HepG2 (cell line): ENCODE results near the gene ZBTB47.

ENCODE experiments used
- EP300 ChIP-seq, 3 experiments: sonication (generic) in 1 of 3; formaldehyde crosslinking in 1 of 3; IDR thresholded peaks; 2 replicates each; pipeline versions ENCODE4 v1.5.1 to v1.6.1; 2011 to 2020; ENCODE audit warnings: low read depth in 2 of 3, low read length in 2 of 3, borderline replicate concordance in 1 of 3, improper control_type of control experiment in 1 of 3, mild to moderate bottlenecking in 1 of 3, missing genetic modification reagents in 1 of 3, moderate library complexity in 1 of 3
- EZH2 ChIP-seq: conservative IDR thresholded peaks from 2 replicates; pipeline ENCODE4 v1.6.1; 2012; ENCODE audit warnings: mild to moderate bottlenecking, low read depth, low read length, moderate library complexity
- NFE2L1 ChIP-seq: sonication (generic); formaldehyde crosslinking; IDR thresholded peaks from 2 replicates; pipeline ENCODE4 v1.4.0; 2020; ENCODE audit warnings: missing genetic modification reagents, mild to moderate bottlenecking, borderline replicate concordance
- NKX3-1 ChIP-seq: sonication (generic); formaldehyde crosslinking; IDR thresholded peaks from 2 replicates; pipeline ENCODE4 v1.5.0; 2020; ENCODE audit warnings: missing genetic modification reagents
- TAF1 ChIP-seq: sonication (generic); formaldehyde crosslinking; IDR thresholded peaks from 2 replicates; pipeline ENCODE4 v1.4.0; 2020; ENCODE audit warnings: missing genetic modification reagents
- ZFY ChIP-seq: sonication (generic); formaldehyde crosslinking; IDR thresholded peaks from 2 replicates; pipeline ENCODE4 v1.4.0; 2020; ENCODE audit warnings: missing genetic modification reagents
- TF ChIP-seq, protein P1 (sequence below), 2 experiments: IDR thresholded peaks; 2 replicates each; pipeline ENCODE4 v1.6.1; 2011 to 2012; ENCODE audit warnings: low read length in 2 of 2, borderline replicate concordance in 1 of 2, low read depth in 1 of 2, mild to moderate bottlenecking in 1 of 2, moderate library complexity in 1 of 2
- TF ChIP-seq, protein P2 (sequence below): sonication (generic); formaldehyde crosslinking; IDR thresholded peaks from 2 replicates; pipeline ENCODE4 v1.4.0; 2020; ENCODE audit warnings: mild to moderate bottlenecking, missing genetic modification reagents
- TF ChIP-seq, protein P3 (sequence below): sonication (generic); formaldehyde crosslinking; IDR thresholded peaks from 2 replicates; pipeline ENCODE4 v1.5.0; 2020; ENCODE audit warnings: mild to moderate bottlenecking, missing genetic modification reagents, moderate library complexity
- TF ChIP-seq, protein P4 (sequence below), 2 experiments: fragments of 450-650 bp in 1 of 2; sonication (generic) in 1 of 2; formaldehyde crosslinking in 1 of 2; IDR thresholded peaks; 2 replicates each; pipeline versions ENCODE4 v1.6.1 to v1.8.0; 2016 to 2022; ENCODE audit warnings: antibody characterized with exemption in 1 of 2, mild to moderate bottlenecking in 1 of 2, missing genetic modification reagents in 1 of 2
- TF ChIP-seq, protein P5 (sequence below): sonication (generic); formaldehyde crosslinking; IDR thresholded peaks from 2 replicates; pipeline ENCODE4 v1.8.1; 2022; ENCODE audit warnings: mild to moderate bottlenecking, missing genetic modification reagents

DNA sequence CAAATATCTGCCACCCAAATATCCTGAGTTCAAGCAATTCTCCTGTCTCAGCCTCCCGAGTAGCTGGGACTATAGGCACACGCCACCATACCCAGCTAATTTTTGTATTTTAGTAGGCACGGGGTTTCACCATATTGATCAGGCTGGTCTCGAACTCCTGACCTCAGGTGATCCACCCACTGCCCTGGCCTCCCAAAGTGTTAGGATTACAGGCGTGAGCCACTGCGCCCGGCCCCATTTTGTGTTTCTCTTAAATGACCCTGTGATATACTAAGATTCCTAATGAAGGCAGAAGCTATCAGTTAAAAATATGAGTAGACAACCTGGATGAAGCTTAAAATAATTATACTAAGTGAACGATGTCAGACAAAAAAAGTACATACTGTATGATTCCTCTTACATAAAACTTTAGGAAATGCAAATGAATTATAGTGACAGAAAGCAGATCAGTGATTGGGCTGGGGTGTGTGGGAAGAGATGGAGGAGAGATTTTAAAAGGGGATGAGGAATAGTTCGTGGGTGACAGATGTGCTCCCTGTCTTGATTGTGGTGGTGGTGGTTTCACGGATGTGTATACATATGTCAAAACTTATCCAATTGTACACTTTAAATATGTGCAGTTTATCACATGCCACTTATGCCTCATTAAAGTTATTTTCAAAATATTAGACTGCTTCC lies 28.0 kb downstream of the ZBTB47 start:
- TF ChIP-seq NKX3-1 (CRISPR knock-in tag) (no peak), EP300 (IDR thresholded peaks at IDR 0.05; ENCODE audit: low read depth in 2 of 2, low read length in 2 of 2) (no peak), EP300 (CRISPR knock-in tag; IDR thresholded peaks at IDR 0.05; ENCODE audit: borderline replicate concordance) (no peak), ZFY (CRISPR knock-in tag) (no peak), EZH2 (no peak), NFE2L1 (CRISPR knock-in tag) (no peak), TAF1 (CRISPR knock-in tag) (no peak)
- TF ChIP-seq, protein P1, sequence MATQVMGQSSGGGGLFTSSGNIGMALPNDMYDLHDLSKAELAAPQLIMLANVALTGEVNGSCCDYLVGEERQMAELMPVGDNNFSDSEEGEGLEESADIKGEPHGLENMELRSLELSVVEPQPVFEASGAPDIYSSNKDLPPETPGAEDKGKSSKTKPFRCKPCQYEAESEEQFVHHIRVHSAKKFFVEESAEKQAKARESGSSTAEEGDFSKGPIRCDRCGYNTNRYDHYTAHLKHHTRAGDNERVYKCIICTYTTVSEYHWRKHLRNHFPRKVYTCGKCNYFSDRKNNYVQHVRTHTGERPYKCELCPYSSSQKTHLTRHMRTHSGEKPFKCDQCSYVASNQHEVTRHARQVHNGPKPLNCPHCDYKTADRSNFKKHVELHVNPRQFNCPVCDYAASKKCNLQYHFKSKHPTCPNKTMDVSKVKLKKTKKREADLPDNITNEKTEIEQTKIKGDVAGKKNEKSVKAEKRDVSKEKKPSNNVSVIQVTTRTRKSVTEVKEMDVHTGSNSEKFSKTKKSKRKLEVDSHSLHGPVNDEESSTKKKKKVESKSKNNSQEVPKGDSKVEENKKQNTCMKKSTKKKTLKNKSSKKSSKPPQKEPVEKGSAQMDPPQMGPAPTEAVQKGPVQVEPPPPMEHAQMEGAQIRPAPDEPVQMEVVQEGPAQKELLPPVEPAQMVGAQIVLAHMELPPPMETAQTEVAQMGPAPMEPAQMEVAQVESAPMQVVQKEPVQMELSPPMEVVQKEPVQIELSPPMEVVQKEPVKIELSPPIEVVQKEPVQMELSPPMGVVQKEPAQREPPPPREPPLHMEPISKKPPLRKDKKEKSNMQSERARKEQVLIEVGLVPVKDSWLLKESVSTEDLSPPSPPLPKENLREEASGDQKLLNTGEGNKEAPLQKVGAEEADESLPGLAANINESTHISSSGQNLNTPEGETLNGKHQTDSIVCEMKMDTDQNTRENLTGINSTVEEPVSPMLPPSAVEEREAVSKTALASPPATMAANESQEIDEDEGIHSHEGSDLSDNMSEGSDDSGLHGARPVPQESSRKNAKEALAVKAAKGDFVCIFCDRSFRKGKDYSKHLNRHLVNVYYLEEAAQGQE (IDR thresholded peaks at IDR 0.05; ENCODE audit: borderline replicate concordance in 1 of 2, low read depth in 1 of 2, low read length in 2 of 2) = no peak
- TF ChIP-seq, protein P2, sequence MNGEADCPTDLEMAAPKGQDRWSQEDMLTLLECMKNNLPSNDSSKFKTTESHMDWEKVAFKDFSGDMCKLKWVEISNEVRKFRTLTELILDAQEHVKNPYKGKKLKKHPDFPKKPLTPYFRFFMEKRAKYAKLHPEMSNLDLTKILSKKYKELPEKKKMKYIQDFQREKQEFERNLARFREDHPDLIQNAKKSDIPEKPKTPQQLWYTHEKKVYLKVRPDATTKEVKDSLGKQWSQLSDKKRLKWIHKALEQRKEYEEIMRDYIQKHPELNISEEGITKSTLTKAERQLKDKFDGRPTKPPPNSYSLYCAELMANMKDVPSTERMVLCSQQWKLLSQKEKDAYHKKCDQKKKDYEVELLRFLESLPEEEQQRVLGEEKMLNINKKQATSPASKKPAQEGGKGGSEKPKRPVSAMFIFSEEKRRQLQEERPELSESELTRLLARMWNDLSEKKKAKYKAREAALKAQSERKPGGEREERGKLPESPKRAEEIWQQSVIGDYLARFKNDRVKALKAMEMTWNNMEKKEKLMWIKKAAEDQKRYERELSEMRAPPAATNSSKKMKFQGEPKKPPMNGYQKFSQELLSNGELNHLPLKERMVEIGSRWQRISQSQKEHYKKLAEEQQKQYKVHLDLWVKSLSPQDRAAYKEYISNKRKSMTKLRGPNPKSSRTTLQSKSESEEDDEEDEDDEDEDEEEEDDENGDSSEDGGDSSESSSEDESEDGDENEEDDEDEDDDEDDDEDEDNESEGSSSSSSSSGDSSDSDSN (CRISPR knock-in tag) = no peak
- TF ChIP-seq, protein P3, sequence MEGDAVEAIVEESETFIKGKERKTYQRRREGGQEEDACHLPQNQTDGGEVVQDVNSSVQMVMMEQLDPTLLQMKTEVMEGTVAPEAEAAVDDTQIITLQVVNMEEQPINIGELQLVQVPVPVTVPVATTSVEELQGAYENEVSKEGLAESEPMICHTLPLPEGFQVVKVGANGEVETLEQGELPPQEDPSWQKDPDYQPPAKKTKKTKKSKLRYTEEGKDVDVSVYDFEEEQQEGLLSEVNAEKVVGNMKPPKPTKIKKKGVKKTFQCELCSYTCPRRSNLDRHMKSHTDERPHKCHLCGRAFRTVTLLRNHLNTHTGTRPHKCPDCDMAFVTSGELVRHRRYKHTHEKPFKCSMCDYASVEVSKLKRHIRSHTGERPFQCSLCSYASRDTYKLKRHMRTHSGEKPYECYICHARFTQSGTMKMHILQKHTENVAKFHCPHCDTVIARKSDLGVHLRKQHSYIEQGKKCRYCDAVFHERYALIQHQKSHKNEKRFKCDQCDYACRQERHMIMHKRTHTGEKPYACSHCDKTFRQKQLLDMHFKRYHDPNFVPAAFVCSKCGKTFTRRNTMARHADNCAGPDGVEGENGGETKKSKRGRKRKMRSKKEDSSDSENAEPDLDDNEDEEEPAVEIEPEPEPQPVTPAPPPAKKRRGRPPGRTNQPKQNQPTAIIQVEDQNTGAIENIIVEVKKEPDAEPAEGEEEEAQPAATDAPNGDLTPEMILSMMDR = no peak
- TF ChIP-seq, protein P4, sequence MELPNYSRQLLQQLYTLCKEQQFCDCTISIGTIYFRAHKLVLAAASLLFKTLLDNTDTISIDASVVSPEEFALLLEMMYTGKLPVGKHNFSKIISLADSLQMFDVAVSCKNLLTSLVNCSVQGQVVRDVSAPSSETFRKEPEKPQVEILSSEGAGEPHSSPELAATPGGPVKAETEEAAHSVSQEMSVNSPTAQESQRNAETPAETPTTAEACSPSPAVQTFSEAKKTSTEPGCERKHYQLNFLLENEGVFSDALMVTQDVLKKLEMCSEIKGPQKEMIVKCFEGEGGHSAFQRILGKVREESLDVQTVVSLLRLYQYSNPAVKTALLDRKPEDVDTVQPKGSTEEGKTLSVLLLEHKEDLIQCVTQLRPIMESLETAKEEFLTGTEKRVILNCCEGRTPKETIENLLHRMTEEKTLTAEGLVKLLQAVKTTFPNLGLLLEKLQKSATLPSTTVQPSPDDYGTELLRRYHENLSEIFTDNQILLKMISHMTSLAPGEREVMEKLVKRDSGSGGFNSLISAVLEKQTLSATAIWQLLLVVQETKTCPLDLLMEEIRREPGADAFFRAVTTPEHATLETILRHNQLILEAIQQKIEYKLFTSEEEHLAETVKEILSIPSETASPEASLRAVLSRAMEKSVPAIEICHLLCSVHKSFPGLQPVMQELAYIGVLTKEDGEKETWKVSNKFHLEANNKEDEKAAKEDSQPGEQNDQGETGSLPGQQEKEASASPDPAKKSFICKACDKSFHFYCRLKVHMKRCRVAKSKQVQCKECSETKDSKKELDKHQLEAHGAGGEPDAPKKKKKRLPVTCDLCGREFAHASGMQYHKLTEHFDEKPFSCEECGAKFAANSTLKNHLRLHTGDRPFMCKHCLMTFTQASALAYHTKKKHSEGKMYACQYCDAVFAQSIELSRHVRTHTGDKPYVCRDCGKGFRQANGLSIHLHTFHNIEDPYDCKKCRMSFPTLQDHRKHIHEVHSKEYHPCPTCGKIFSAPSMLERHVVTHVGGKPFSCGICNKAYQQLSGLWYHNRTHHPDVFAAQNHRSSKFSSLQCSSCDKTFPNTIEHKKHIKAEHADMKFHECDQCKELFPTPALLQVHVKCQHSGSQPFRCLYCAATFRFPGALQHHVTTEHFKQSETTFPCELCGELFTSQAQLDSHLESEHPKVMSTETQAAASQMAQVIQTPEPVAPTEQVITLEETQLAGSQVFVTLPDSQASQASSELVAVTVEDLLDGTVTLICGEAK (IDR thresholded peaks at IDR 0.05) = no peak
- TF ChIP-seq, protein P4 (CRISPR knock-in tag; IDR thresholded peaks at IDR 0.05) = no peak
- TF ChIP-seq, protein P5, sequence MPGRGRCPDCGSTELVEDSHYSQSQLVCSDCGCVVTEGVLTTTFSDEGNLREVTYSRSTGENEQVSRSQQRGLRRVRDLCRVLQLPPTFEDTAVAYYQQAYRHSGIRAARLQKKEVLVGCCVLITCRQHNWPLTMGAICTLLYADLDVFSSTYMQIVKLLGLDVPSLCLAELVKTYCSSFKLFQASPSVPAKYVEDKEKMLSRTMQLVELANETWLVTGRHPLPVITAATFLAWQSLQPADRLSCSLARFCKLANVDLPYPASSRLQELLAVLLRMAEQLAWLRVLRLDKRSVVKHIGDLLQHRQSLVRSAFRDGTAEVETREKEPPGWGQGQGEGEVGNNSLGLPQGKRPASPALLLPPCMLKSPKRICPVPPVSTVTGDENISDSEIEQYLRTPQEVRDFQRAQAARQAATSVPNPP = no peak
